Astrocyte (in vitro differentiated cells and primary cell): ENCODE measurements around the gene CISD3.

Experiments used
- CTCF ChIP-seq: IDR thresholded peaks from 2 replicates; pipeline ENCODE4 v1.5.1; 2011; ENCODE audit warnings: low read depth, mild to moderate bottlenecking, inconsistent platforms, low read length, moderate library complexity; ENCODE audit not compliant: insufficient read depth
- EZH2 ChIP-seq: IDR thresholded peaks from 2 replicates; pipeline ENCODE4 v1.6.1; 2012; ENCODE audit warnings: mild to moderate bottlenecking, low read length, inconsistent platforms; ENCODE audit not compliant: insufficient read depth

GRCh38 chr17:38727736-38728135, 2.4 kb upstream of the CISD3 start:
- TF ChIP-seq CTCF (no peak), EZH2 (no peak)
